Ovary (tissue), 3 donors: ENCODE data around the gene SESTD1.

Source experiments
- POLR2A ChIP-seq: fragments of 450-650 bp; IDR thresholded peaks from one replicate; pipeline ENCODE4 v1.6.1; 2017; ENCODE audit warnings: antibody characterized with exemption, mild to moderate bottlenecking, moderate library complexity
- TF ChIP-seq, protein P1 (sequence below), 3 donors: fragments of 450-650 bp in 2 of 3; fragments of 200-600 bp in 1 of 3; IDR thresholded peaks; one replicate each; pipeline versions ENCODE4 v1.5.1 to v1.8.0; 2016 to 2022; ENCODE audit warnings: antibody characterized with exemption in 3 of 3, mild to moderate bottlenecking in 1 of 3
- donor health status: DM: no; HTN: no; CAD: no.

- TF ChIP-seq, protein P1, sequence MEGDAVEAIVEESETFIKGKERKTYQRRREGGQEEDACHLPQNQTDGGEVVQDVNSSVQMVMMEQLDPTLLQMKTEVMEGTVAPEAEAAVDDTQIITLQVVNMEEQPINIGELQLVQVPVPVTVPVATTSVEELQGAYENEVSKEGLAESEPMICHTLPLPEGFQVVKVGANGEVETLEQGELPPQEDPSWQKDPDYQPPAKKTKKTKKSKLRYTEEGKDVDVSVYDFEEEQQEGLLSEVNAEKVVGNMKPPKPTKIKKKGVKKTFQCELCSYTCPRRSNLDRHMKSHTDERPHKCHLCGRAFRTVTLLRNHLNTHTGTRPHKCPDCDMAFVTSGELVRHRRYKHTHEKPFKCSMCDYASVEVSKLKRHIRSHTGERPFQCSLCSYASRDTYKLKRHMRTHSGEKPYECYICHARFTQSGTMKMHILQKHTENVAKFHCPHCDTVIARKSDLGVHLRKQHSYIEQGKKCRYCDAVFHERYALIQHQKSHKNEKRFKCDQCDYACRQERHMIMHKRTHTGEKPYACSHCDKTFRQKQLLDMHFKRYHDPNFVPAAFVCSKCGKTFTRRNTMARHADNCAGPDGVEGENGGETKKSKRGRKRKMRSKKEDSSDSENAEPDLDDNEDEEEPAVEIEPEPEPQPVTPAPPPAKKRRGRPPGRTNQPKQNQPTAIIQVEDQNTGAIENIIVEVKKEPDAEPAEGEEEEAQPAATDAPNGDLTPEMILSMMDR (IDR thresholded peaks at IDR 0.05) = no peak
- TF ChIP-seq POLR2A = no peak
These were observed 12.8 kb downstream of the SESTD1 start for GRCh38 chr2:179251870-179252269.
